Uterus (tissue), 4 donors: ENCODE measurements around the gene BEND7. TPM values are rescaled to one million over a fixed set of nuclear protein-coding genes. Genes with fewer than 3 reads are reported as not detected.

Experiments used
- DNase-seq, 2 donors: peaks; one replicate each; pipeline ENCODE4 v3.0.0-alpha.2; 2019 to 2020
- H3K27ac ChIP-seq, 2 donors: fragments of 200-600 bp; sonication (generic); 1 replicate in 1 of 2; 2 replicates in 1 of 2; pipeline ENCODE4 v1.5.1; 2016 to 2018
- H3K27me3 ChIP-seq, 2 donors: fragments of 200-600 bp; sonication (generic); one replicate each; pipeline ENCODE4 v1.5.1; 2018 to 2019; ENCODE audit warnings: control low read depth in 1 of 2
- H3K36me3 ChIP-seq, 2 donors: fragments of 200-600 bp; sonication (generic); one replicate each; pipeline ENCODE4 v1.5.1; 2019; ENCODE audit warnings: control low read depth in 1 of 2
- H3K4me1 ChIP-seq, 2 donors: fragments of 200-600 bp; sonication (generic); one replicate each; pipeline ENCODE4 v1.5.1; 2018 to 2019; ENCODE audit warnings: control low read depth in 1 of 2
- H3K4me3 ChIP-seq, 2 donors: fragments of 200-600 bp; sonication (generic); 1 replicate in 1 of 2; 2 replicates in 1 of 2; pipeline ENCODE4 v1.5.1; 2018 to 2019; ENCODE audit warnings: mild to moderate bottlenecking in 1 of 2
- H3K9me3 ChIP-seq, 2 donors: fragments of 200-600 bp; sonication (generic); one replicate each; pipeline ENCODE4 v1.5.1; 2019; ENCODE audit warnings: control low read depth in 1 of 2
- POLR2A ChIP-seq, 2 donors: fragments of 450-650 bp; IDR thresholded peaks; one replicate each; pipeline ENCODE4 v1.6.1; 2016; ENCODE audit warnings: antibody characterized with exemption in 2 of 2, mild to moderate bottlenecking in 1 of 2, moderate library complexity in 1 of 2
- intact Hi-C: fragments of 100-400 bp; cut with DNase I; formaldehyde crosslinking; loops from one replicate; pipeline ENCODE4 v1.15.1; 2023; ENCODE audit warnings: low total_unique reads
- total RNA-seq, 4 donors: library from RNA; depleted of rRNA in 3 of 4; stranded (reverse); fragments of >200 nt in 3 of 4; gene quantifications; one replicate each; pipeline versions ENCODE4 v1.1.0 to v1.2.4, GENCODE V29; 2014 to 2023
- TF ChIP-seq, protein P1 (sequence below), 4 experiments: fragments of 200-600 bp in 2 of 4; fragments of 450-650 bp in 2 of 4; sonication (generic) in 2 of 4; IDR thresholded peaks; one replicate each; pipeline ENCODE4 v1.5.1; 2016 to 2019; ENCODE audit warnings: antibody characterized with exemption in 4 of 4, mild to moderate bottlenecking in 2 of 4, moderate library complexity in 1 of 4
- donor health status: DM: yes; HTN: yes; CAD: no.

The BEND7 gene
- total RNA-seq, 4 donors from 2014 or later, result 3.3 to 32.7 (median 11.9) TPM

DNA sequence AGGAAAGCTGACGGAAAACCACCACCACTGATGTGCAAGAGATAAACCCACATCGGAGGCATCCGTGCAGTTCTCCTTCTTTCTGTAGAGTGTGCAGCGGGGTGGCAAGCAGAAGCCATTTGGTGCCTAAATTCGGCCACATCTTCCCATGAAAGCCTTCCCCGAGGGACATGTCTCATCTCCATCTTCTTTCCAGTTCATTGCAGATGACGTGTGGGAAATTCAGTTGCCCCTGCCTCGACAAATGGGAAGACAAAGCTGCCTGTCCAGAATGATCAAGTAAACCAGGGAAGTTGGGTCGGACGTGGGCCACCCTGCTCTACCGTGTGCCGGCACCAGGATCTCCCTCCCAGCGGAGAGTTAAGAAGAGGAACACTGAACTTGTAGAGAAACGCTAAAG is 14.5 kb downstream of the BEND7 start:
- Histone ChIP-seq H3K4me1 (no peaks in the 10 kb centered on the region), H3K27me3 (no peaks in the 10 kb centered on the region), H3K27ac (no peak overlapping the region), H3K36me3 (no peaks in the 10 kb centered on the region), H3K9me3 (no peaks in the 10 kb centered on the region), H3K4me3 (no peak overlapping the region)
- intact Hi-C loops, result no loop called here
- no peak for DNase-seq
- no peak for TF ChIP-seq POLR2A (IDR thresholded peaks at IDR 0.05)

- intact Hi-C loops, result no loop called here
Observed at GRCh38 chr10:13512564-13512963, 16.2 kb downstream of the BEND7 start.

GRCh38 chr10:13511409-13511808 is 17.4 kb downstream of the BEND7 start:
- no peak overlapping the region for H3K4me3 ChIP-seq
- H3K27ac ChIP-seq, result no peak overlapping the region
- no peak for TF ChIP-seq POLR2A (IDR thresholded peaks at IDR 0.05)
- TF ChIP-seq, protein P1, sequence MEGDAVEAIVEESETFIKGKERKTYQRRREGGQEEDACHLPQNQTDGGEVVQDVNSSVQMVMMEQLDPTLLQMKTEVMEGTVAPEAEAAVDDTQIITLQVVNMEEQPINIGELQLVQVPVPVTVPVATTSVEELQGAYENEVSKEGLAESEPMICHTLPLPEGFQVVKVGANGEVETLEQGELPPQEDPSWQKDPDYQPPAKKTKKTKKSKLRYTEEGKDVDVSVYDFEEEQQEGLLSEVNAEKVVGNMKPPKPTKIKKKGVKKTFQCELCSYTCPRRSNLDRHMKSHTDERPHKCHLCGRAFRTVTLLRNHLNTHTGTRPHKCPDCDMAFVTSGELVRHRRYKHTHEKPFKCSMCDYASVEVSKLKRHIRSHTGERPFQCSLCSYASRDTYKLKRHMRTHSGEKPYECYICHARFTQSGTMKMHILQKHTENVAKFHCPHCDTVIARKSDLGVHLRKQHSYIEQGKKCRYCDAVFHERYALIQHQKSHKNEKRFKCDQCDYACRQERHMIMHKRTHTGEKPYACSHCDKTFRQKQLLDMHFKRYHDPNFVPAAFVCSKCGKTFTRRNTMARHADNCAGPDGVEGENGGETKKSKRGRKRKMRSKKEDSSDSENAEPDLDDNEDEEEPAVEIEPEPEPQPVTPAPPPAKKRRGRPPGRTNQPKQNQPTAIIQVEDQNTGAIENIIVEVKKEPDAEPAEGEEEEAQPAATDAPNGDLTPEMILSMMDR (IDR thresholded peaks at IDR 0.05), result no peak
- H3K36me3 ChIP-seq, result no peaks in the 10 kb centered on the region
- no peaks in the 10 kb centered on the region for H3K27me3 ChIP-seq
- intact Hi-C loops, result no loop called here
- H3K4me1 ChIP-seq, result no peaks in the 10 kb centered on the region
- H3K9me3 ChIP-seq, result no peaks in the 10 kb centered on the region
- no peak for DNase-seq

More at GRCh38 chr10:13512564-13512963, 16.2 kb downstream of the BEND7 start:
- Histone ChIP-seq H3K36me3 (no peaks in the 10 kb centered on the region), H3K27ac (no peak overlapping the region), H3K4me1 (no peaks in the 10 kb centered on the region), H3K27me3 (no peaks in the 10 kb centered on the region), H3K4me3 (no peak overlapping the region), H3K9me3 (no peaks in the 10 kb centered on the region)
- no peak for DNase-seq
- TF ChIP-seq, protein P1 (IDR thresholded peaks at IDR 0.05), result no peak
- TF ChIP-seq POLR2A (IDR thresholded peaks at IDR 0.05), result no peak

DNA sequence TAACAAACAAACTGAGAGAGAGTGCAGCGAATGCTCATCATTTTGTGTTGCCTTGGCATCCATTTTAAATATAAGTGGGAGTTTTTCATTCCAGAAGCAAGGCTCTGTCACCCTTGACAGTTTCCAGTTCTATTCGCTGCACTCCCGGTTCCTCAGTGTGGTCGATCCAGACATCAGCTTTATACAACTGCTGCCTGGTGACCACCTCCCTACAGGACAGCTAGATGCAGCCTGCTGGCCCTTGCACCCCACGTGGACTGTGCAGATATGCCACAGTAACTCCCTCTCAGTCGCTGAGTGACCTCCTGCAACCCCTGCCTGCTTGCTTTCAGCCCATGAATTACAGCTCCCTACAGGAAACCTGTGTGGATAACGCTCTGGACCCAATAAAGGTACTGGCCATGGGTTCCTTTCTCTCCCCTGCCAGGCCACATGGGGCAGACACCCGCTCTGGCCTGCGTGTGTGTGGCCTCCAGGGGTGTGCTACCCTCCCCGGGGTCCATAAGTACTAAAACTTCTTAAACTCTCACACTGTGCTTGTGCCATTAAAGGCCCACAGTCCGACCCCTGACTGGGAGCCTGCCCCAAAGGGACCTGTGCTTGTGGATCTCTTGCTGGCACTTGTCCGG is 23.6 kb downstream of the BEND7 start:
- TF ChIP-seq POLR2A (IDR thresholded peaks at IDR 0.05), result no peak
- TF ChIP-seq, protein P1 (IDR thresholded peaks at IDR 0.05), result no peak
- H3K9me3 ChIP-seq, result no peaks in the 10 kb centered on the region
- no peaks in the 10 kb centered on the region for H3K36me3 ChIP-seq
- H3K4me1 ChIP-seq, result no peaks in the 10 kb centered on the region
- DNase-seq, result no peak
- no peak overlapping the region for H3K4me3 ChIP-seq
- intact Hi-C loops, result no loop called here
- no peaks in the 10 kb centered on the region for H3K27me3 ChIP-seq
- no peak overlapping the region for H3K27ac ChIP-seq

DNA sequence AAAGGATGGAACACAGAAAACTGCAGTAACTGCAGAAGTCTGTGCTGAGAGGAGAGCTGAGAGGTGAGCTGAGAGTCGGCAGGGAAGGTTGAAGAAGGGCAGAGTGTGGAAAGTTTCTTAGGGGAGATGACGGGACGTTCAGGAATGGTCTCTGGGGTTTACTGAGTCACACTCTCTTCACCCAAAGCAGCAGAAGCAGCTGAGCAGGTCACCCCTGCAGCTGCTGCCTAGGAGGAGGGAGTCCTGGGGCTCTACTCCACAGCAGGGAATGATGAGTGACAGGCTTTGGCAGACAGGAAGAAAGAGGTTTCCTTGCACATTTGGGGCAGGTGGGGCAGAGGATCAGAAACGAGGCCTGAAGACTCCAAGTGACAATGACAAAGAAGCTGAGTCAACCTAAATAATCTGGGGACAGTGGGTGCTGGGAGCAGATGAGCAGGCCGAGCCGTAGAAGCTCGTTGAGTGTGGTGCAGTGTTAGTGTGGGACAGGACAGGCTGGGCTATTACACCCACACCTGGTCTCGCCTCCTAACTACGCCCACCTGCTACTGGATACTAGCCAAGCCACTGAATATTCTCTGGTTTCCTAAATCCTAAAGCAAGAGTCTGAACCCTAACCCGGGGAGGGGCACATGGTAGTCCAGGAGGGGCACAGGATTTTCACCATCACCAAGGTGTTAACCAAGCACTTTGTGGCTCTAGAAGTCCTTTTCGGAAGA is 24.9 kb downstream of the BEND7 start:
- H3K4me1 ChIP-seq, result no peaks in the 10 kb centered on the region
- H3K4me3 ChIP-seq, result no peak overlapping the region
- intact Hi-C loops, result no loop called here
- no peak for TF ChIP-seq POLR2A (IDR thresholded peaks at IDR 0.05)
- TF ChIP-seq, protein P1 (IDR thresholded peaks at IDR 0.05), result no peak
- no peak for DNase-seq
- no peaks in the 10 kb centered on the region for H3K27me3 ChIP-seq
- no peaks in the 10 kb centered on the region for H3K9me3 ChIP-seq
- no peak overlapping the region for H3K27ac ChIP-seq
- H3K36me3 ChIP-seq, result no peaks in the 10 kb centered on the region
